Thyroid gland (tissue), 4 donors: ENCODE data around the gene TGM1.

Experiments used
- CTCF ChIP-seq, 6 experiments: fragments of 200-600 bp in 3 of 6; fragments of 450-650 bp in 3 of 6; sonication (generic) in 3 of 6; IDR thresholded peaks; one replicate each; pipeline ENCODE4 v1.5.1; 2016 to 2019; ENCODE audit warnings: antibody characterized with exemption in 6 of 6, mild to moderate bottlenecking in 2 of 6, inconsistent platforms in 1 of 6, moderate library complexity in 1 of 6
- POLR2A ChIP-seq, 2 donors: fragments of 450-650 bp; IDR thresholded peaks; one replicate each; pipeline ENCODE4 v1.6.1; 2017; ENCODE audit warnings: antibody characterized with exemption in 2 of 2, mild to moderate bottlenecking in 2 of 2, moderate library complexity in 1 of 2

- TF ChIP-seq CTCF (IDR thresholded peaks at IDR 0.05) (no peak), POLR2A (IDR thresholded peaks at IDR 0.05) (no peak)
Measured at GRCh38 chr14:24219080-24219479, 43.9 kb downstream of the TGM1 start.
